Right forelimb (tissue), 1 donor: ENCODE measurements around the gene ACKR1.
A peak's percentile ranks its signal among the peaks of the same experiment; 100 is the strongest.

ENCODE experiments used
- DNase-seq: peaks from one replicate; pipeline ENCODE4 v3.0.0-alpha.2; 2018

ACKR1 gene

DNA sequence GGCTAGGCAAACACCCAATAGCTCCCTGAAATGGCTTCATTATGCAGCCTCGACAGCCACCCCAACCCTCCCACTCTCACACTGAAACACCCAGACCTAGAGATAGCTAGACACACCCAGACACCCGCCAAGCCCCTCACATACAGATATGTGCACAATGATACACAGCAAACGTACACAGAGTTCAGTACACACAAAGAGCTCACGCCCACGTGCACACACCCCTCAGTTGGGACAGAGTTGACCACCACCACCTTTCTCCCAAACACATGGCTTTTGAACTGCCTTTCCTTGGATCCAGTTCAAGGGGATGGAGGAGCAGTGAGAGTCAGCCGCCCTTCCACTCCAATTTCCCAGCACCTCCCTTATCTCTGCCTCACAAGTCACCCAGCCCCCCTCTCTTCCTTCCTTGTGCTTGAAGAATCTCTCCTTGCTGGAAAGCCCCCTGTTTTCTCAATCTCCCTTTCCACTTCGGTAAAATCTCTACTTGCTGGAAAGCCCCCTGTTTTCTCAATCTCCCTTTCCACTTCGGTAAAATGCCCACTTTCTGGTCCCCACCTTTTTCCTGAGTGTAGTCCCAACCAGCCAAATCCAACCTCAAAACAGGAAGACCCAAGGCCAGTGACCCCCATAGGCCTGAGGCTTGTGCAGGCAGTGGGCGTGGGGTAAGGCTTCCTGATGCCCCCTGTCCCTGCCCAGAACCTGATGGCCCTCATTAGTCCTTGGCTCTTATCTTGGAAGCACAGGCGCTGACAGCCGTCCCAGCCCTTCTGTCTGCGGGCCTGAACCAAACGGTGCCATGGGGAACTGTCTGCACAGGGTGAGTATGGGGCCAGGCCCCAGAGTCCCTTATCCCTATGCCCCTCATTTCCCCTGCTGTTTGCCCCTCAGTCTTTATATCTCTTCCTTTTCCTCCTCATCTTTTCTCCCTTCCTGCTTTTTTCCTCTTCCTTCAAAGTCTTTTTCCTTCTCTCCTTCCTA lies at the start of gene ACKR1:
Gene ACKR1, plus strand, starts transcription at position 715 of the 981 bp plus-strand sequence. Its CDS starts 85 bp downstream, at position 800.
- no peak for DNase-seq

GRCh38 chr1:159161001-159161718 lies 43.5 kb upstream of the ACKR1 start:
- peak; percentile 80 for DNase-seq

DNA sequence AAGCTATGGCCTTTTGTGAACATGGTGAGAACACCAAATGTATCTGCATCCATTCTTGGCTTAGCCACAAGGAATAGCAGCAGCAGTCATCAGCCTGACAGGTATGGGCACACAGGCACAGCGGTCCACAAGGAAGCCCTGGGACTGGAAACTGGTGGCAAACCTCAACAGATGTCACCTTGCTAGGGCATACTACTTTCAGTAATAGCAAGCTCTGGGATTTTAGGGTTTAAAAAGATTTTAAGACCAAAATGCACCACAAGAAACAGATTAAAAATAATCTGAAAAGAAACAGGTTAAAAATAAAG lies 43.0 kb upstream of the ACKR1 start:
- no peak for DNase-seq

DNA sequence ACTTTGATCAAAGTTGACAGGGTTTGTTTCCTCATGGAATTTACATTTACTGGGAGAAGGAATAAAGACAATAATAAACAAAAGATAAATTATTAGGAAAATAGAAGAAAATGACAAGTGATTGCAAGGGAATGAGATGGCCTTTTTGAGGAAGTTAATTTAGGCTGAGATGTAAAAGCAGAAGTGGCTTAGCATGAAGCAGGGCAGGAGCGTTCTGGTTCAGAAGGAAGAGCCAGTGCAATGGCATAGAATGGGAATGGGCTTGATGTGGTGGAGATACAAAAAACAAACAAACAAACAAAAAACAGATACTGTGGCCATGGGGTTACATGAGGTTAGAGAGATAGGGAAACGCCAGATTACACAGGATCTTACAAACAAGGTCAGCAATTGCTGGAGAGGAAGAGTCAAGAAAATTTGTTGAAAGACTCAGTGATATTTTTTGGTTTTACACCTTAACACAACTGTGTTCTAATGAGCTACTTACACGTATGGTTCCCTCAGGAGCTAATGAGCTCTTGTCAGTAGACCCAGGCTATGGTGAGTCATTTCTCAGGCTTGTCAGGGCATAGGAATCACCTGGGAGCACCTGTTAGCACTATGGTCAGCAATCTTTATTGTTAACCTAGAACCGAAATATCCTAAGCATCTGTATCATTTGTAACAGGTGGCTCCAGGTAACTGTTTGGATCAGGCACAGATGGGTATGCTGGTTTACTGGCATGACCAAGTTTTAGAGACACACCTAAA lies 42.0 kb upstream of the ACKR1 start:
- DNase-seq = no peak

GRCh38 chr1:159163614-159164228 lies 41.0 kb upstream of the ACKR1 start:
- DNase-seq = no peak

GRCh38 chr1:159168043-159168442 lies 36.6 kb upstream of the ACKR1 start:
- no peak for DNase-seq

DNA sequence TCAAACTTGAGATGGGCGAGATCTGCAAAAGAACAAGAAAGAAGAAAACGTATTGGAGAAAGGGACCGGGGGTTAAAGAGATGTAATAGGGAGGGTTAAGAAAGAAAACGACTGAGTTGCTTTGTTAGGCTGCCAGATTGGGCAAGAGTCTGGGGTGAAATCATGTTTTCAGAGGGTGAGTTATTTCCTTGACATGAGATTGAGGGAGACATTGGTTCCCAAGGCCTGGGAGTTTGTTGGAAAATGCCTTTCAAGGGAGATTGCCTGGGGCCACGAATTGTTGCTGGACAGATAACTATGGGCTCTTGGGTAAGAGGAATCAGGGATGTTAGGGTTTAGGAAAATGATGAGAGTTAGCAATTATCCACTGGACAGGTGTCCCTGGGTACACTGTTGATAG lies 34.0 kb upstream of the ACKR1 start:
- DNase-seq = no peak

GRCh38 chr1:159171254-159171687 lies 33.4 kb upstream of the ACKR1 start, which contains the start of gene CADM3:
Gene CADM3, plus strand, starts transcription at chr1:159171615. Its CDS starts 151 bp downstream, at chr1:159171766.
- DNase-seq = no peak

- DNase-seq = no peak
Measured at GRCh38 chr1:159171688-159172501, 32.8 kb upstream of the ACKR1 start.

DNA sequence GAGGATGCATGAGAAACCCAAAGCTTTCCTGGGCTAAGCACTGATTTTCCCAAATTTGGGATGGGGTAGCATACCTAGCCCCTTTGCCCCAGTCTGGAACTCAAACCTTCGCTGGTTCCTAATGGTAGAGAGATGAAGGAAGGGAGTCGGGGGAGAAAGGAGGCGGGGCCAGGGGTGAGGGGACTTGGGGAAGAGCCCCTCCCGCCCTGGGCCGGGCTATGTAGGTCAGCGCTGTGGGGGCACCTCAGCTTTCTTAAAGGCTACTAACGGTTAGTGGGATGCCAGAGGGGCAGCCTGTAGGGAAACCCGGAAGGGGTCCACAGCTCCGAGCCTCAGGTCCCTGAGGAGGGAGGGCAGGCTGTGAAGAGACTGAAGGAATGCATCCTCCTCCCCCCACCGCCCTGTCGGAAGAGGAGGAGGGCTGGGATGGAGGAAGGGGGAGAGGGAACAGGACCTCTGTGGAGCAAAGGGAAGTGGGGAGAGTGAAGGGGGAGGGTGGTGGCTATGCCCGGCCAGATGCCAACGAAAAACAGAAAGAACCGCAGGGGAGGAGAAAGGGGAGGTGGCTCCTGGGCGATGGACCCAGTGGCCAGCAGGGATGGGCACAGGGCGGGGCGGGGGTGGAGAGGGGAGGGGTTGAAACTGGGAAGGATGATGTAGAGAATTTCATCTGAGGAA lies 31.9 kb upstream of the ACKR1 start:
- no peak for DNase-seq

- no peak for DNase-seq
Measured at GRCh38 chr1:159173320-159173719, 31.4 kb upstream of the ACKR1 start.

DNA sequence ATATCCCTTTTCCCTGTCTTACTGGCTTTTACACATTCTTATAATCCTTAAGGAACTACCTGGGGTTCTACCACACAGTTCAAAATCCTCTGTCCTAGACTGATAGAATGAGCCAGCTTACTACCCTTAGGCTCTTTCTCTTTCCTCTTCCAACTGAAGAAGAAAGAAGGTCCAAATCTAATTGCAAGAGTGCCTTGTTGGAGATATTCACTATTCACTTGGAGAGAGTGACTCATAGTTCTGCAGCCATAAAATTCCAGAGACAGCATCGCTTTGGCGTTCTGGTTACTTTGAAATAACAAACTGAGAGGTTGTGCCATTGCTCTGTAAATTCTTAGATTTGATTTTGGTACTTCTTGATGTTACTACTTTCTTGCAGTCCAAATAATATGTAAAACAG lies 29.1 kb upstream of the ACKR1 start:
- no peak for DNase-seq

DNA sequence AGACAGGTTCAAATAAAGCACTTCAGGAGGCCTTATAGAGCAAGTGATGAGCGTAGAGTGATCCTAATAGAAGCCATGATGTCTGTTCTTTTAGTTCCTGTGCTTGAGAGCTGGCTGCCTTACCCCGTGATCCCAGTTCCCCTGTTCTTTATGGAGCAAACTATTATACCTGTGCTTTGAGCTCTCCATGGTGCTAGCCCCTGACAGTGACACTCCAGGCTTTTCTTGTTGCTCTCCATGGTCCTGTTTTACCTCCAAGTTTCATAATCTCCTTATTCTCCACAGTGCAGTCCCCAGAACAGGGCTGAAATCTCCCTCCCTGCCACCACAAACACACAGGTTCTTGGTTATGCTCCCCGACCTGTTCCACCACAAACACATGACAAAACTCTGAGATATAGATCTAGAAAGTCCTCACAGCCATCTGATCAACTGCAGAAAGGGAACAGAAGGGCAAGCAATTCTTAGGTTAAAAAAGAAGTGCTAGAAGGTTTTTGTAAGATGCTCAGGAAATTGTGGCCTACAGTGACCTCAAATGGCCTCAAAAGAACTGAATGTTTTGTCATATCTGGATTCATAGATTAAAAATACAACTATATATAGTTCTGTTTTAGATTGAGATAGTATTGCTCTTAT lies 27.3 kb upstream of the ACKR1 start:
- DNase-seq = peak; percentile 64

DNA sequence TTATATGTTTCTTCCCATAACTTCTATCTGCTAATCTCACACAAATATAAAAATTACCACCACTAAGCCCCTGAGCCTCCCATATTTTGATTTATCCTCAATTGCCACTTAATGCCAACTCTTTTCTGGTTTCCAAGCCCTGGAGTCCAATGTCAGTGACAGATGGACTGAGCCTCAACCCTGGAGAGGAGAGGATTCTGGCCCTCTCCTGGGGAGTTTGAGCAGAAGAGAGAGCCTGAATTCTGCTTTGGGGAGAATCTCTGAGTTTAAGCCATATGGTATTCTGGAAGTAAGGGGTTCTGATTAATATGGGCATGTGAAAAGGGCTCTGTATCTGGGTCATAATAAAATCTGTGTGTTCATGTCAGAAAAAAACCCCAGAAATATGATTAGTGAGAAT lies 24.8 kb upstream of the ACKR1 start:
- no peak for DNase-seq

DNA sequence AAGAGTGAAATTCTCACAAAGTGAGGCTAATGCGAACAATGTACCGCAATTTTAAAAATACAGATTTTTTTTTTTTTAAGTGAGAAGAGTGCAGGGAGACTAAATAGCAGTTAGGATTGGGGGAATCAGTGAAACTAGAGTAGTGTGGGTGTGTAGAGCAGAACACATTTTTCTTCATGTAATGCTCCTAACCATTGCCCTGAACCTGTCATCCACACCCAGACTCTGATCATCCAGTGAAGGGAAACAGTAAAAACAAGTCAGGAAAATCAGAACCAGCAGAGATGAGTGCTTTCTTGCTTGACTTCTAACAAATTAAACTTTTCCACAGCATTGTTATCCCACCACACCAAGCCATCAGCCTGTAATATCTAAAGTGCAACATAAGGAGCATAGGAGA lies 24.2 kb upstream of the ACKR1 start:
- no peak for DNase-seq

GRCh38 chr1:159181328-159182024 lies 23.2 kb upstream of the ACKR1 start:
- DNase-seq = no peak

DNA sequence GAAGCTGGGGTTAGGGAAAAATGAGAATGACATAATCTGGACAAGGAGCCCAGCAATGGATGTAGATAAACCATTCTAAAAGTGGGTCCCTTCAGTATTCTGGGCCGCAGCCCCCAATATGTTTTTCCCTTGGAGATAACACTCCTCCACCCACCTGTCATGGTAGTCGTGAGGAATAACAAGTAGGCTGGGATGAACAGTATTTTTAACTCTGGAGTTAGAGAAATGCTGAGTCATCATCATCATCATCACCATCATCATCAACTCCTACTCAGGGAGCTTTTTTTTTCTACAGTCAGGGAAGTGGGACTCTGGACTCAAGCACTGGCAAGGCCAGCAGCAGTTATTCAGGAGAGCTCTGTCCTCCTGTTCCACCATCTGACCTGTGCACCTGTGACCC lies 20.5 kb upstream of the ACKR1 start:
- no peak for DNase-seq

GRCh38 chr1:159185121-159185520 lies 19.6 kb upstream of the ACKR1 start:
- no peak for DNase-seq

DNA sequence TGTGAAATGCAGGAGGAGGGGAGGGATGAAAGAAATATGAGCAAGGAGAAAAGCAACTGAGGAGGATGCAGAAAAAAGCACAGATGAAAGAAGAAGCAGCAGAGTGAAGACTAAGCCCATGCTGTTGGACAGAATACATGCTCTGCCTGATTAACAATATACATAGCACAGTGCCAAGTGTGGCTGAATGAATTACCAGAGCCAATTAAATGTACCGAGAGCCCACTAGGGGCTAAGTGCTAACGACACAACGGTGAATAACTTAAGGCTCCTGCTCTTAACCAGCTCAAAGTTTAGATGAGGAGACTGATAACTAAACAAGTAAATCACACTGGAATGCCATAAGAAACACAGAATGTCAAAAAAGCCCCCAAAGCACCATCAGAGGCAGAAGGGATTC lies 17.6 kb upstream of the ACKR1 start:
- DNase-seq = no peak
